K562 (cell line): ENCODE results near the gene EML2. TPM values are rescaled to one million over a fixed set of nuclear protein-coding genes. Genes with fewer than 3 reads are reported as not detected.

Source experiments
- ARHGAP35 ChIP-seq: fragments of 450-650 bp; IDR thresholded peaks from 2 replicates; pipeline ENCODE4 v1.6.1; 2018; ENCODE audit not compliant: partially characterized antibody
- CSDE1 ChIP-seq, 2 experiments: fragments of 450-650 bp; IDR thresholded peaks; 2 replicates each; pipeline ENCODE4 v1.6.1; 2016; ENCODE audit warnings: mild to moderate bottlenecking in 1 of 2
- ETS2 ChIP-seq: IDR thresholded peaks from 2 replicates; pipeline ENCODE4 v1.6.1; 2016; ENCODE audit warnings: borderline replicate concordance, missing genetic modification characterization, mild to moderate bottlenecking, moderate library complexity, missing compliant biosample characterization; ENCODE audit not compliant: poor library complexity, severe bottlenecking
- HDGF ChIP-seq: fragments of 450-650 bp; IDR thresholded peaks from 2 replicates; pipeline ENCODE4 v1.6.1; 2016
- MCM7 ChIP-seq, 2 experiments: fragments of 450-650 bp; IDR thresholded peaks; 2 replicates each; pipeline ENCODE4 v1.6.1; 2016 to 2018
- POLR2G ChIP-seq: fragments of 200-400 bp; formaldehyde crosslinking; IDR thresholded peaks from 2 replicates; pipeline ENCODE4 v1.6.1; 2017; ENCODE audit warnings: low read depth, mild to moderate bottlenecking, antibody characterized with exemption, low read length, moderate library complexity
- PPARD ChIP-seq: fragments of 250-450 bp; sonication (Bioruptor Pico); IDR thresholded peaks from 2 replicates; pipeline ENCODE4 v1.8.0; 2022; ENCODE audit warnings: inconsistent platforms, mild to moderate bottlenecking, moderate library complexity
- STAT5B ChIP-seq: fragments of 250-450 bp; sonication (Bioruptor Pico); IDR thresholded peaks from 2 replicates; pipeline ENCODE4 v1.8.0; 2021; ENCODE audit warnings: mild to moderate bottlenecking, inconsistent platforms
- TAF7 ChIP-seq: fragments of 450-650 bp; IDR thresholded peaks from 2 replicates; pipeline ENCODE4 v1.6.1; 2016; ENCODE audit warnings: missing genetic modification characterization, missing compliant biosample characterization
- TAL1 ChIP-seq: fragments of 450-650 bp; IDR thresholded peaks from 2 replicates; pipeline ENCODE4 v1.6.1; 2016; ENCODE audit warnings: mild to moderate bottlenecking
- TCF7 ChIP-seq: sonication (generic); IDR thresholded peaks from 2 replicates; pipeline ENCODE4 v1.6.1; 2016; ENCODE audit warnings: antibody characterized with exemption, borderline replicate concordance
- polyA plus RNA-seq, 8 experiments: library from polyadenylated mRNA; depleted of rRNA in 4 of 8; stranded (reverse) in 5 of 8; unstranded in 3 of 8; fragments of >200 nt; fragmentation: Nextera tagmentation in 2 of 8; fragmentation: Illumina TruSeq in 1 of 8; extraction: Ambion mirVana in 2 of 8; extraction: Trizol in 1 of 8; gene quantifications; 2 replicates each; pipeline versions ENCODE4 v1.2.1 to v1.2.3, GENCODE V29; 2011 to 2014; ENCODE audit warnings: inconsistent platforms in 1 of 8, missing spikeins in 1 of 8
- total RNA-seq, 7 experiments: library from RNA; depleted of rRNA in 6 of 7; stranded (reverse); fragments of >200 nt in 6 of 7; fragmentation: Illumina TruSeq in 2 of 7; extraction: Trizol in 2 of 7; gene quantifications; 2 replicates each; pipeline versions ENCODE4 v1.2.1 to v1.2.3, GENCODE V29; 2011 to 2021; ENCODE audit warnings: low replicate concordance in 1 of 7
- TF ChIP-seq, protein P1 (sequence below): fragments of 250-450 bp; sonication (Bioruptor Pico); IDR thresholded peaks from 2 replicates; pipeline ENCODE4 v1.5.0; 2021
- TF ChIP-seq, protein P2 (sequence below): fragments of 250-450 bp; sonication (Bioruptor Pico); IDR thresholded peaks from 2 replicates; pipeline ENCODE4 v1.6.1; 2021; ENCODE audit warnings: mild to moderate bottlenecking
- TF ChIP-seq, protein P3 (sequence below), 2 experiments: IDR thresholded peaks; 2 replicates each; pipeline ENCODE4 v1.6.1; 2012; ENCODE audit warnings: improper control_type of control experiment in 2 of 2, low read depth in 2 of 2, low read length in 2 of 2, borderline replicate concordance in 1 of 2
- TF ChIP-seq, protein P4 (sequence below), 3 experiments: IDR thresholded peaks in 2 of 3; conservative IDR thresholded peaks in 1 of 3; 2 replicates each; pipeline ENCODE4 v1.5.1; 2011 to 2012; ENCODE audit warnings: low read length in 3 of 3, mild to moderate bottlenecking in 3 of 3, control low read depth in 2 of 3, improper control_type of control experiment in 1 of 3, inconsistent platforms in 1 of 3, low read depth in 1 of 3, mixed read lengths in 1 of 3, moderate library complexity in 1 of 3; ENCODE audit not compliant: insufficient read depth in 2 of 3
- TF ChIP-seq, protein P5 (sequence below): fragments of 250-450 bp; sonication (Bioruptor Pico); IDR thresholded peaks from 2 replicates; pipeline ENCODE4 v1.8.0; 2021; ENCODE audit warnings: moderate library complexity, mild to moderate bottlenecking, inconsistent platforms
- TF ChIP-seq, protein P6 (sequence below): fragments of 450-650 bp; IDR thresholded peaks from 2 replicates; pipeline ENCODE4 v1.6.1; 2017; ENCODE audit warnings: antibody characterized with exemption

The EML2 gene
- total and polyA plus RNA-seq, 9 of the 15 experiments (the other 6 are each of a cell fraction or from before 2014, with no cell fraction given): 2.6 to 69.6 (median 24.8) TPM

DNA sequence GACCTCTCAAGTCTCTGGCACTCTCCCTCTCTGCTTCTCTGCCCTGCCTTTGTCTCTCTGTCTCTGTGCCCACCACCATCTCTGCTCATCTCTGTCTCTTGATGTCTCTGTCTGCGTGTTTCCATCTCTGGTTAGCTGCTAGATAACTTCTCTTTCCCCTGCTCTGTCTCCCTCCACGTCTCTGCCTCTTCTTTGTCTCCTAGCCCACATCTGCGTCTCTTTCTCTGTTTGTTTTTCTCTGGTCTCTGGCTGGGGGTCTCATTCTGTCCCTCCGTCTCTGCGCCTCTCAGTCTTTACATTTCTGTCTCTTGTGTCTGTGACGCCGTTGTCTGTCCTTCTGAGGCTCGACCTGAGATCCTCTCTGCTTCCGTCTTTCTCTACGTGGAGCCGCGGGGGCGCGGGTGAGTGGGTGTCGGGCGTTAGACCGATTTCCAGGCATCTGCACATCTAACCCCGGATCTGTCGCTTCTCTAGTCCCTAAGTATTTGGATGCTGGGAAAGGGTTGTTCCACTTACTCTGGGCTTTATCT lies 29.2 kb upstream of the EML2 start (continued):
- TF ChIP-seq, protein P1, sequence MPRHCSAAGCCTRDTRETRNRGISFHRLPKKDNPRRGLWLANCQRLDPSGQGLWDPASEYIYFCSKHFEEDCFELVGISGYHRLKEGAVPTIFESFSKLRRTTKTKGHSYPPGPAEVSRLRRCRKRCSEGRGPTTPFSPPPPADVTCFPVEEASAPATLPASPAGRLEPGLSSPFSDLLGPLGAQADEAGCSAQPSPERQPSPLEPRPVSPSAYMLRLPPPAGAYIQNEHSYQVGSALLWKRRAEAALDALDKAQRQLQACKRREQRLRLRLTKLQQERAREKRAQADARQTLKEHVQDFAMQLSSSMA: no peak
- TF ChIP-seq HDGF: peak; percentile 96
- no peak for TF ChIP-seq POLR2G
- peak in 1 of 2 experiments; percentile 46; a peak in 1 of 4 replicates for TF ChIP-seq MCM7 (IDR thresholded peaks at IDR 0.05)
- TF ChIP-seq, protein P2, sequence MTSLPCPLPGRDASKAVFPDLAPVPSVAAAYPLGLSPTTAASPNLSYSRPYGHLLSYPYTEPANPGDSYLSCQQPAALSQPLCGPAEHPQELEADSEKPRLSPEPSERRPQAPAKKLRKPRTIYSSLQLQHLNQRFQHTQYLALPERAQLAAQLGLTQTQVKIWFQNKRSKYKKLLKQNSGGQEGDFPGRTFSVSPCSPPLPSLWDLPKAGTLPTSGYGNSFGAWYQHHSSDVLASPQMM (CRISPR knock-in tag): no peak
- TF ChIP-seq STAT5B (CRISPR knock-in tag): no peak
- TF ChIP-seq, protein P3, sequence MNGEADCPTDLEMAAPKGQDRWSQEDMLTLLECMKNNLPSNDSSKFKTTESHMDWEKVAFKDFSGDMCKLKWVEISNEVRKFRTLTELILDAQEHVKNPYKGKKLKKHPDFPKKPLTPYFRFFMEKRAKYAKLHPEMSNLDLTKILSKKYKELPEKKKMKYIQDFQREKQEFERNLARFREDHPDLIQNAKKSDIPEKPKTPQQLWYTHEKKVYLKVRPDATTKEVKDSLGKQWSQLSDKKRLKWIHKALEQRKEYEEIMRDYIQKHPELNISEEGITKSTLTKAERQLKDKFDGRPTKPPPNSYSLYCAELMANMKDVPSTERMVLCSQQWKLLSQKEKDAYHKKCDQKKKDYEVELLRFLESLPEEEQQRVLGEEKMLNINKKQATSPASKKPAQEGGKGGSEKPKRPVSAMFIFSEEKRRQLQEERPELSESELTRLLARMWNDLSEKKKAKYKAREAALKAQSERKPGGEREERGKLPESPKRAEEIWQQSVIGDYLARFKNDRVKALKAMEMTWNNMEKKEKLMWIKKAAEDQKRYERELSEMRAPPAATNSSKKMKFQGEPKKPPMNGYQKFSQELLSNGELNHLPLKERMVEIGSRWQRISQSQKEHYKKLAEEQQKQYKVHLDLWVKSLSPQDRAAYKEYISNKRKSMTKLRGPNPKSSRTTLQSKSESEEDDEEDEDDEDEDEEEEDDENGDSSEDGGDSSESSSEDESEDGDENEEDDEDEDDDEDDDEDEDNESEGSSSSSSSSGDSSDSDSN (IDR thresholded peaks at IDR 0.05; ENCODE audit: borderline replicate concordance in 1 of 2, low read depth in 2 of 2, low read length in 2 of 2): 0 out of 4 replicates have a peak, but pooled peaks of 1 of the 2 experiments have one; percentile 33
- TF ChIP-seq, protein P4, sequence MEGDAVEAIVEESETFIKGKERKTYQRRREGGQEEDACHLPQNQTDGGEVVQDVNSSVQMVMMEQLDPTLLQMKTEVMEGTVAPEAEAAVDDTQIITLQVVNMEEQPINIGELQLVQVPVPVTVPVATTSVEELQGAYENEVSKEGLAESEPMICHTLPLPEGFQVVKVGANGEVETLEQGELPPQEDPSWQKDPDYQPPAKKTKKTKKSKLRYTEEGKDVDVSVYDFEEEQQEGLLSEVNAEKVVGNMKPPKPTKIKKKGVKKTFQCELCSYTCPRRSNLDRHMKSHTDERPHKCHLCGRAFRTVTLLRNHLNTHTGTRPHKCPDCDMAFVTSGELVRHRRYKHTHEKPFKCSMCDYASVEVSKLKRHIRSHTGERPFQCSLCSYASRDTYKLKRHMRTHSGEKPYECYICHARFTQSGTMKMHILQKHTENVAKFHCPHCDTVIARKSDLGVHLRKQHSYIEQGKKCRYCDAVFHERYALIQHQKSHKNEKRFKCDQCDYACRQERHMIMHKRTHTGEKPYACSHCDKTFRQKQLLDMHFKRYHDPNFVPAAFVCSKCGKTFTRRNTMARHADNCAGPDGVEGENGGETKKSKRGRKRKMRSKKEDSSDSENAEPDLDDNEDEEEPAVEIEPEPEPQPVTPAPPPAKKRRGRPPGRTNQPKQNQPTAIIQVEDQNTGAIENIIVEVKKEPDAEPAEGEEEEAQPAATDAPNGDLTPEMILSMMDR (IDR thresholded peaks at IDR 0.05 in 2 of 3, conservative IDR thresholded peaks at IDR 0.05 in 1 of 3; ENCODE audit: insufficient read depth in 2 of 3, low read depth in 1 of 3, low read length in 3 of 3): no peak; a peak in 1 of 6 replicates
- TF ChIP-seq, protein P5, sequence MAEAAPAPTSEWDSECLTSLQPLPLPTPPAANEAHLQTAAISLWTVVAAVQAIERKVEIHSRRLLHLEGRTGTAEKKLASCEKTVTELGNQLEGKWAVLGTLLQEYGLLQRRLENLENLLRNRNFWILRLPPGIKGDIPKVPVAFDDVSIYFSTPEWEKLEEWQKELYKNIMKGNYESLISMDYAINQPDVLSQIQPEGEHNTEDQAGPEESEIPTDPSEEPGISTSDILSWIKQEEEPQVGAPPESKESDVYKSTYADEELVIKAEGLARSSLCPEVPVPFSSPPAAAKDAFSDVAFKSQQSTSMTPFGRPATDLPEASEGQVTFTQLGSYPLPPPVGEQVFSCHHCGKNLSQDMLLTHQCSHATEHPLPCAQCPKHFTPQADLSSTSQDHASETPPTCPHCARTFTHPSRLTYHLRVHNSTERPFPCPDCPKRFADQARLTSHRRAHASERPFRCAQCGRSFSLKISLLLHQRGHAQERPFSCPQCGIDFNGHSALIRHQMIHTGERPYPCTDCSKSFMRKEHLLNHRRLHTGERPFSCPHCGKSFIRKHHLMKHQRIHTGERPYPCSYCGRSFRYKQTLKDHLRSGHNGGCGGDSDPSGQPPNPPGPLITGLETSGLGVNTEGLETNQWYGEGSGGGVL: no peak
- TF ChIP-seq CSDE1 (IDR thresholded peaks at IDR 0.05): 0 out of 4 replicates have a peak, but pooled peaks of 1 of the 2 experiments have one; percentile 74
- 0 out of 2 replicates have a peak, but pooled peaks have one; percentile 8 for TF ChIP-seq TAL1
- TF ChIP-seq PPARD (CRISPR knock-in tag): no peak
- TF ChIP-seq TAF7 (tag): peak; percentile 75; the same call in 1 of the 2 replicates
- TF ChIP-seq, protein P6, sequence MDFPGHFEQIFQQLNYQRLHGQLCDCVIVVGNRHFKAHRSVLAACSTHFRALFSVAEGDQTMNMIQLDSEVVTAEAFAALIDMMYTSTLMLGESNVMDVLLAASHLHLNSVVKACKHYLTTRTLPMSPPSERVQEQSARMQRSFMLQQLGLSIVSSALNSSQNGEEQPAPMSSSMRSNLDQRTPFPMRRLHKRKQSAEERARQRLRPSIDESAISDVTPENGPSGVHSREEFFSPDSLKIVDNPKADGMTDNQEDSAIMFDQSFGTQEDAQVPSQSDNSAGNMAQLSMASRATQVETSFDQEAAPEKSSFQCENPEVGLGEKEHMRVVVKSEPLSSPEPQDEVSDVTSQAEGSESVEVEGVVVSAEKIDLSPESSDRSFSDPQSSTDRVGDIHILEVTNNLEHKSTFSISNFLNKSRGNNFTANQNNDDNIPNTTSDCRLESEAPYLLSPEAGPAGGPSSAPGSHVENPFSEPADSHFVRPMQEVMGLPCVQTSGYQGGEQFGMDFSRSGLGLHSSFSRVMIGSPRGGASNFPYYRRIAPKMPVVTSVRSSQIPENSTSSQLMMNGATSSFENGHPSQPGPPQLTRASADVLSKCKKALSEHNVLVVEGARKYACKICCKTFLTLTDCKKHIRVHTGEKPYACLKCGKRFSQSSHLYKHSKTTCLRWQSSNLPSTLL: peak; percentile 48; the same call in 1 of the 2 replicates
- TF ChIP-seq ARHGAP35: peak; percentile 61
- TF ChIP-seq ETS2 (tag): no peak
- no peak for TF ChIP-seq TCF7
